Activated T-helper 9 cell treated with anti-CD3 and anti-CD28 coated beads, Interleukin-2, amount 50 U/mL, for 16 hours (primary cell): Measurements from ENCODE around the gene CPNE5.

Source experiments
- DNase-seq: peaks from one replicate; pipeline ENCODE4 v3.0.0-alpha.2; 2020; ENCODE audit warnings: low read depth

CPNE5 gene

GRCh38 chr6:36834576-36835341 lies 4.5 kb downstream of the CPNE5 start:
- DNase-seq: no peak

- no peak for DNase-seq
Measured at GRCh38 chr6:36833182-36833789, 6.0 kb downstream of the CPNE5 start.

GRCh38 chr6:36832313-36832712 lies 6.9 kb downstream of the CPNE5 start:
- no peak for DNase-seq

GRCh38 chr6:36830577-36830976 lies 8.7 kb downstream of the CPNE5 start:
- no peak for DNase-seq

GRCh38 chr6:36829919-36830544 lies 9.2 kb downstream of the CPNE5 start:
- no peak for DNase-seq

- DNase-seq: no peak
Measured at GRCh38 chr6:36827261-36828079, 11.8 kb downstream of the CPNE5 start.

- DNase-seq: no peak
Measured at GRCh38 chr6:36826520-36827227, 12.6 kb downstream of the CPNE5 start.

- no peak for DNase-seq
Measured at GRCh38 chr6:36825994-36826393, 13.2 kb downstream of the CPNE5 start.

GRCh38 chr6:36825452-36825851 lies 13.8 kb downstream of the CPNE5 start:
- no peak for DNase-seq

GRCh38 chr6:36824253-36824652 lies 15.0 kb downstream of the CPNE5 start:
- no peak for DNase-seq

- DNase-seq: no peak
Measured at GRCh38 chr6:36823421-36824096, 15.7 kb downstream of the CPNE5 start.

GRCh38 chr6:36822506-36823269 lies 16.6 kb downstream of the CPNE5 start:
- DNase-seq: no peak

- no peak for DNase-seq
Measured at GRCh38 chr6:36821581-36822335, 17.5 kb downstream of the CPNE5 start.

GRCh38 chr6:36820700-36821580 lies 18.3 kb downstream of the CPNE5 start:
- DNase-seq: no peak

GRCh38 chr6:36818756-36819155 lies 20.5 kb downstream of the CPNE5 start:
- no peak for DNase-seq

GRCh38 chr6:36817847-36818246 lies 21.4 kb downstream of the CPNE5 start:
- DNase-seq: no peak

- no peak for DNase-seq
Measured at GRCh38 chr6:36817176-36817817, 21.9 kb downstream of the CPNE5 start.
